Suprapubic skin (tissue), 3 donors: Measurements from ENCODE around the gene PPP6R3.
"Not testable (repeated sequence)": the region's sequence is repeated elsewhere in the genome, so short reads cannot be mapped to it uniquely, and the experiment has no call there.

Source experiments
- POLR2A ChIP-seq, 2 donors: fragments of 450-650 bp; IDR thresholded peaks; one replicate each; pipeline ENCODE4 v1.6.1; 2017; ENCODE audit warnings: antibody characterized with exemption in 2 of 2, mild to moderate bottlenecking in 2 of 2, moderate library complexity in 2 of 2
- TF ChIP-seq, protein P1 (sequence below), 2 donors: fragments of 200-600 bp in 1 of 2; fragments of 450-650 bp in 1 of 2; sonication (generic) in 1 of 2; IDR thresholded peaks; one replicate each; pipeline ENCODE4 v1.5.1; 2016 to 2019; ENCODE audit warnings: antibody characterized with exemption in 2 of 2, mild to moderate bottlenecking in 1 of 2, moderate library complexity in 1 of 2

DNA sequence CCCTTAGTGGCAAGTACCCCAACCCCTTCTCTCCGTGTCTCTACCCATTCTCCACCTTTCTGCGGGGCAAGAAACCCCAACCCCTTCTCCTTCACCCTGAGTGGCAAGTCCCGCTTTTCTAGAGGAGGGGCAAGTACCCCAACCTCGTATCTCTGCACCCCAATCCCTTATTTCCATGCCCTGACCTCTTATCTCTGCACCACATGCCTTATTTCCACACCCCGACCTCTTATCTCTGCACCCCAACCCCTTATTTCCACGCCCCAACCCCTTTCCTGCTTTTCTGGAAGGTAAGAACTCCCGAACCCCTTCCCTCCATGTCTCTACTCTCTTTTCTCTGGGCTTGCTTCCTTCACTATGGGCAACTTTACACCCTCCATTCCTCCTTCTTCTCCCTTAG is 174.1 kb downstream of the PPP6R3 start:
- TF ChIP-seq, protein P1, sequence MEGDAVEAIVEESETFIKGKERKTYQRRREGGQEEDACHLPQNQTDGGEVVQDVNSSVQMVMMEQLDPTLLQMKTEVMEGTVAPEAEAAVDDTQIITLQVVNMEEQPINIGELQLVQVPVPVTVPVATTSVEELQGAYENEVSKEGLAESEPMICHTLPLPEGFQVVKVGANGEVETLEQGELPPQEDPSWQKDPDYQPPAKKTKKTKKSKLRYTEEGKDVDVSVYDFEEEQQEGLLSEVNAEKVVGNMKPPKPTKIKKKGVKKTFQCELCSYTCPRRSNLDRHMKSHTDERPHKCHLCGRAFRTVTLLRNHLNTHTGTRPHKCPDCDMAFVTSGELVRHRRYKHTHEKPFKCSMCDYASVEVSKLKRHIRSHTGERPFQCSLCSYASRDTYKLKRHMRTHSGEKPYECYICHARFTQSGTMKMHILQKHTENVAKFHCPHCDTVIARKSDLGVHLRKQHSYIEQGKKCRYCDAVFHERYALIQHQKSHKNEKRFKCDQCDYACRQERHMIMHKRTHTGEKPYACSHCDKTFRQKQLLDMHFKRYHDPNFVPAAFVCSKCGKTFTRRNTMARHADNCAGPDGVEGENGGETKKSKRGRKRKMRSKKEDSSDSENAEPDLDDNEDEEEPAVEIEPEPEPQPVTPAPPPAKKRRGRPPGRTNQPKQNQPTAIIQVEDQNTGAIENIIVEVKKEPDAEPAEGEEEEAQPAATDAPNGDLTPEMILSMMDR (IDR thresholded peaks at IDR 0.05) = not testable (repeated sequence)
- TF ChIP-seq POLR2A (IDR thresholded peaks at IDR 0.05) = not testable (repeated sequence)
